Stomach (tissue), 9 donors: ENCODE measurements around the gene TYMS. TPM values are rescaled to one million over a fixed set of nuclear protein-coding genes. Genes with fewer than 3 reads are reported as not detected.

Experiments used
- DNase-seq, 2 donors: peaks; one replicate each; pipeline versions ENCODE4 v3.0.0 to v3.0.0-alpha.2; 2013 to 2019
- H3K27ac ChIP-seq, 5 donors: fragments of 200-600 bp in 4 of 5; sonication (generic) in 4 of 5; one replicate each; pipeline ENCODE4 v1.5.1; 2013 to 2019; ENCODE audit warnings: mild to moderate bottlenecking in 1 of 5, moderate library complexity in 1 of 5
- H3K27me3 ChIP-seq, 3 donors: fragments of 200-600 bp; sonication (generic); one replicate each; pipeline ENCODE4 v1.5.1; 2017 to 2019; ENCODE audit warnings: mixed run types in 1 of 3
- H3K36me3 ChIP-seq, 4 donors: fragments of 200-600 bp; sonication (generic); 1 replicate in 3 of 4; 2 replicates in 1 of 4; pipeline ENCODE4 v1.5.1; 2016 to 2019
- H3K4me1 ChIP-seq, 4 donors: fragments of 200-600 bp; sonication (generic); one replicate each; pipeline ENCODE4 v1.5.1; 2016 to 2019
- H3K4me3 ChIP-seq, 4 donors: fragments of 200-600 bp; sonication (generic) in 3 of 4; one replicate each; pipeline ENCODE4 v1.5.1; 2016 to 2019; ENCODE audit warnings: mild to moderate bottlenecking in 1 of 4
- H3K9me3 ChIP-seq, 4 donors: fragments of 200-600 bp; sonication (generic); one replicate each; pipeline ENCODE4 v1.5.1; 2016 to 2019
- CTCF ChIP-seq, 7 experiments: fragments of 450-650 bp in 4 of 7; fragments of 200-600 bp in 3 of 7; sonication (generic) in 3 of 7; IDR thresholded peaks; one replicate each; pipeline ENCODE4 v1.5.1; 2016 to 2019; ENCODE audit warnings: antibody characterized with exemption in 7 of 7, control low read depth in 2 of 7, mild to moderate bottlenecking in 1 of 7
- EP300 ChIP-seq: sonication (generic); formaldehyde crosslinking; IDR thresholded peaks from one replicate; pipeline ENCODE4 v1.6.1; 2017; ENCODE audit warnings: antibody characterized with exemption
- POLR2A ChIP-seq, 4 donors: fragments of 450-650 bp; IDR thresholded peaks; one replicate each; pipeline ENCODE4 v1.6.1; 2016; ENCODE audit warnings: antibody characterized with exemption in 4 of 4, control low read depth in 2 of 4, mild to moderate bottlenecking in 1 of 4, moderate library complexity in 1 of 4
- POLR2AphosphoS5 ChIP-seq, 3 donors: sonication (generic); formaldehyde crosslinking; IDR thresholded peaks; one replicate each; pipeline ENCODE4 v1.6.1; 2016; ENCODE audit warnings: antibody characterized with exemption in 3 of 3
- WGBS, 5 donors: extraction: QIAGEN DNeasy Blood & Tissue Kit in 3 of 5; methylation state at CpG; one replicate each; pipeline versions ENCODE4 v1.1.5 to v1.1.7; 2013 to 2018; 5-methylcytosine and 5-hydroxymethylcytosine counted together
- intact Hi-C: fragments of 100-400 bp; cut with DNase I; formaldehyde crosslinking; loops from one replicate; pipeline ENCODE4 v1.15.1; 2023; ENCODE audit warnings: low total_unique reads
- polyA plus RNA-seq, 3 donors: library from polyadenylated mRNA; stranded (reverse); fragments of 200-250 nt; gene quantifications; one replicate each; pipeline ENCODE4 v1.2.3, GENCODE V29; 2013
- total RNA-seq, 5 donors: library from RNA; depleted of rRNA; stranded (reverse); fragments of >200 nt; gene quantifications; one replicate each; pipeline versions ENCODE4 v1.1.0 to v1.2.3, GENCODE V29; 2014 to 2016
- donor health status: healthy with polysubstance abuse.
- donor health status: Bipolar disorder and iron deficiency.
- donor health status: healthy.

The TYMS gene
- total and polyA plus RNA-seq, 8 donors: 1.2 to 17.1 (median 8.1) TPM

GRCh38 chr18:658001-658946 lies 821 bp downstream of the TYMS start:
- no peak for TF ChIP-seq CTCF (IDR thresholded peaks at IDR 0.05)
- TF ChIP-seq POLR2AphosphoS5 (IDR thresholded peaks at IDR 0.05): peak in 1 of 3 donors; percentile 11
- H3K4me1 ChIP-seq: peaks cover 15 to 24% (median 19%) of the 10 kb centered on the region in 4 donors
- peak overlapping the region; percentile 61 to 98 (median 75) for H3K4me3 ChIP-seq
- H3K36me3 ChIP-seq: no peaks in the 10 kb centered on the region
- no peaks in the 10 kb centered on the region for H3K9me3 ChIP-seq
- 2 to 3% (median 3%) methylated on average over 62 to 72 of the region's 72 CpGs for WGBS, 5 donors
- DNase-seq: peak; percentile 84 to 96
- peak overlapping the region in 4 of 5 donors; percentile 21 to 76 (median 71) for H3K27ac ChIP-seq
- intact Hi-C loops: no loop called here
- peaks cover 0 to 43% (median 0%) of the 10 kb centered on the region in 3 donors for H3K27me3 ChIP-seq

GRCh38 chr18:658947-659533 lies 1.6 kb downstream of the TYMS start:
- no peak overlapping the region for H3K27ac ChIP-seq
- H3K36me3 ChIP-seq: no peaks in the 10 kb centered on the region
- 80 to 85% (median 85%) methylated on average over 8 to 10 of the region's 10 CpGs for WGBS, 5 donors
- DNase-seq: no peak
- H3K9me3 ChIP-seq: no peaks in the 10 kb centered on the region
- peak overlapping the region in 3 of 4 donors; percentile 61 to 98 (median 80) for H3K4me3 ChIP-seq
- peaks cover 15 to 24% (median 19%) of the 10 kb centered on the region in 4 donors for H3K4me1 ChIP-seq
- TF ChIP-seq EP300 (no peak), CTCF (IDR thresholded peaks at IDR 0.05) (no peak), POLR2A (IDR thresholded peaks at IDR 0.05) (no peak), POLR2AphosphoS5 (IDR thresholded peaks at IDR 0.05) (no peak)
- intact Hi-C loops: no loop called here
- peaks cover 0 to 43% (median 0%) of the 10 kb centered on the region in 3 donors for H3K27me3 ChIP-seq

- no peaks in the 10 kb centered on the region for H3K36me3 ChIP-seq
- H3K4me1 ChIP-seq: peaks cover 15 to 24% (median 19%) of the 10 kb centered on the region in 4 donors
- WGBS, 5 donors: 86 to 94% (median 90%) methylated on average over 5 to 6 of the region's 6 CpGs
- intact Hi-C loops: no loop called here
- H3K4me3 ChIP-seq: no peak overlapping the region
- H3K9me3 ChIP-seq: no peaks in the 10 kb centered on the region
- H3K27ac ChIP-seq: no peak overlapping the region
- peaks cover 0 to 39% (median 0%) of the 10 kb centered on the region in 3 donors for H3K27me3 ChIP-seq
- no peak for DNase-seq
- no peak for TF ChIP-seq EP300
- TF ChIP-seq POLR2AphosphoS5 (IDR thresholded peaks at IDR 0.05): no peak
- no peak for TF ChIP-seq POLR2A (IDR thresholded peaks at IDR 0.05)
- TF ChIP-seq CTCF (IDR thresholded peaks at IDR 0.05): no peak
Observed at GRCh38 chr18:659597-659996, 2.1 kb downstream of the TYMS start.

GRCh38 chr18:662197-662596 lies 4.7 kb downstream of the TYMS start:
- TF ChIP-seq EP300: no peak
- TF ChIP-seq POLR2AphosphoS5 (IDR thresholded peaks at IDR 0.05): no peak
- TF ChIP-seq CTCF (IDR thresholded peaks at IDR 0.05): no peak
- no peak for TF ChIP-seq POLR2A (IDR thresholded peaks at IDR 0.05)
- H3K9me3 ChIP-seq: no peaks in the 10 kb centered on the region
- peaks cover 11 to 20% (median 16%) of the 10 kb centered on the region in 4 donors for H3K4me1 ChIP-seq
- H3K36me3 ChIP-seq: no peaks in the 10 kb centered on the region
- H3K27ac ChIP-seq: no peak overlapping the region
- intact Hi-C loops: no loop called here
- H3K4me3 ChIP-seq: no peak overlapping the region
- WGBS, 5 donors: 91 to 95% (median 94%) methylated on average over 4 of the region's 4 CpGs
- no peak for DNase-seq
- peaks cover 0 to 23% (median 0%) of the 10 kb centered on the region in 3 donors for H3K27me3 ChIP-seq
